ENCODE results near the gene COL9A2.
A peak's percentile ranks its signal among the peaks of the same experiment; 100 is the strongest.
"Not testable (repeated sequence)": the region's sequence is repeated elsewhere in the genome, so short reads cannot be mapped to it uniquely, and the experiment has no call there.

The COL9A2 gene

DNA sequence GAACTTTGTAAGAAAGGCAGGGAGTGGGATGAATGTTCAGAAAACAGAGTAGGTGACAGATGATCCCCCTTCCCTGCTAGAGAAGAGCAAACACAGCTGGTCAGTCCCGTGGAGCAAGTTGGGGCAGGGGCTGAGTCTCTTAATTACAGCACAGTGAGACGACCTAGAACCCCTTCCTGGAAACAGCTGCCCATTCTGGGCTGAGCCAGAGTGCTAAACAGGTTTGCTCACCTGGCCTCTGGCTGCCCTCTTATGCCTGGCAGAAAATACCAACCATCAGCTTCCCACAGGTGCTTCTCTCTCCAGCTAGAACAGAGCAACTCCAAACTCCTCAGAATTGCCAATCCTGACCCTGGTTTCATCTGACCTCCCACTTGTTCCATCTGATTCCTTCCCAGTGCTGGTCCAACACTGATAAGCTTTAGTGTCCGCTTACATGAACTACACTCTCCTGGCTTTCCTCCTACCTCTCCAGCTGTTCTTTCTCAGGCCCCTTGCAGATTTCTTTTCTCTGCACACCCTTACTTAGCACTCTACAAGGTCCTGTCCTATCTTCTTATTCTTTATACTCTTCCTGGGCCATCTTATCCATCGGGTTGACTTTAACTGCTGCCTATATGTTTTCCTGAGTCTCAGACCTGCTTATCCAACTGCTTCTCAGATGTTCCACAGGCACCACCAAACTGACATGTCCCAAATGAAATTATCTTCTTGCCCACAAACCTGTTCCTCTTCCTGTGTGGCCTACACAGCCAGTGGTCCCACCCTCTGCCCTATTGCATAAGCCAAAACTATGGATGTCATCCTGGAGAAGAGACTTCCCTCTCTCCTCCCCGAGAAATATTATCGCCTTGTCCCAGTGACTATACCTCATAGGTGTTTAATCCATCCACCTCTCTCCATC is 22.6 kb upstream of the COL9A2 start:
- TF ChIP-seq, protein P1, sequence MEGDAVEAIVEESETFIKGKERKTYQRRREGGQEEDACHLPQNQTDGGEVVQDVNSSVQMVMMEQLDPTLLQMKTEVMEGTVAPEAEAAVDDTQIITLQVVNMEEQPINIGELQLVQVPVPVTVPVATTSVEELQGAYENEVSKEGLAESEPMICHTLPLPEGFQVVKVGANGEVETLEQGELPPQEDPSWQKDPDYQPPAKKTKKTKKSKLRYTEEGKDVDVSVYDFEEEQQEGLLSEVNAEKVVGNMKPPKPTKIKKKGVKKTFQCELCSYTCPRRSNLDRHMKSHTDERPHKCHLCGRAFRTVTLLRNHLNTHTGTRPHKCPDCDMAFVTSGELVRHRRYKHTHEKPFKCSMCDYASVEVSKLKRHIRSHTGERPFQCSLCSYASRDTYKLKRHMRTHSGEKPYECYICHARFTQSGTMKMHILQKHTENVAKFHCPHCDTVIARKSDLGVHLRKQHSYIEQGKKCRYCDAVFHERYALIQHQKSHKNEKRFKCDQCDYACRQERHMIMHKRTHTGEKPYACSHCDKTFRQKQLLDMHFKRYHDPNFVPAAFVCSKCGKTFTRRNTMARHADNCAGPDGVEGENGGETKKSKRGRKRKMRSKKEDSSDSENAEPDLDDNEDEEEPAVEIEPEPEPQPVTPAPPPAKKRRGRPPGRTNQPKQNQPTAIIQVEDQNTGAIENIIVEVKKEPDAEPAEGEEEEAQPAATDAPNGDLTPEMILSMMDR (IDR thresholded peaks at IDR 0.05; ENCODE audit: low read depth, low read length) = no peak
- H3K4me3 ChIP-seq (ENCODE audit: low read depth, low read length) = no peak overlapping the region

GRCh38 chr1:40338745-40339419 is 21.8 kb upstream of the COL9A2 start:
- H3K4me3 ChIP-seq (ENCODE audit: low read depth, low read length) = peak overlapping the region; percentile 13; the same call in 1 of the 2 replicates
- TF ChIP-seq, protein P1 (IDR thresholded peaks at IDR 0.05; ENCODE audit: low read depth, low read length) = peak; percentile 99

DNA sequence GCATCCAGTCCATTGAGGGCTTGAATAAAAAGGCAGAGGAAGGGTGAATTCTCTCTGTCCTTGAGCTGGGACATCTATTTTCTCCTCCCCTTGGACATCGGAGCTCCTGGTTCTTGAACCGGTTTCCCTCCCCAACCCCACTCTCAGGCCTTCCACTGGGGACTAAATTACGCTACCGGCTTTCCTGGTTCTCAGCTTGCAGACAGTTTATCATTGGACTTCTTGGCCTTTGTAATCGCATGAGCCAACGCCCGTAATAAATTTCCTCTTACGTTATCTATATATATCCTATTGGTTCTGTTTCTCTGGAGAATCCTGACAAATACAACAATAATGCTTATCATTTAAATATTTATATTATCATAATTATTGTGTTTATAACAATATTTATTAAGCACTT is 20.4 kb upstream of the COL9A2 start:
- TF ChIP-seq, protein P1 (IDR thresholded peaks at IDR 0.05; ENCODE audit: low read depth, low read length) = no peak
- H3K4me3 ChIP-seq (ENCODE audit: low read depth, low read length) = no peak overlapping the region

DNA sequence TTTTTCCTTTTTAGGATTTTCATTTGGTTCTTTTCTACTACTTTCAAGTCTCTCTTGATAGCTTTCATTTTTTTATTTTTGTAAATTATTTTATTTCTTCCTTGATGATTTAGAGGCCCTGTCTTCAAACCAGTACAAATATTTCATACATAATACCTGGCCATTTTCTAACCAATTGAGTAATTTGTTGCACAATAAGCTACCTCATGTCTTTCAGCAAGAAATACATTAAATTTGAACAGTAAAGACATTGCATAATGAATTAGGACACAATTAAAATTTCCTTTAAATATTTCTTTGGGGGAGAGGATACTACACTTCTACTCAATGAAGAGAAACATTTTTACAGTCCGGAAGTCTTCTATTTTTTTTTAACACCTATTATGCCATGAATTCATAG is 15.6 kb upstream of the COL9A2 start:
- H3K4me3 ChIP-seq (ENCODE audit: low read depth, low read length) = no peak overlapping the region
- TF ChIP-seq, protein P1 (IDR thresholded peaks at IDR 0.05; ENCODE audit: low read depth, low read length) = no peak

GRCh38 chr1:40331403-40331802 is 14.3 kb upstream of the COL9A2 start:
- not testable (repeated sequence) for H3K4me3 ChIP-seq (ENCODE audit: low read depth, low read length)

DNA sequence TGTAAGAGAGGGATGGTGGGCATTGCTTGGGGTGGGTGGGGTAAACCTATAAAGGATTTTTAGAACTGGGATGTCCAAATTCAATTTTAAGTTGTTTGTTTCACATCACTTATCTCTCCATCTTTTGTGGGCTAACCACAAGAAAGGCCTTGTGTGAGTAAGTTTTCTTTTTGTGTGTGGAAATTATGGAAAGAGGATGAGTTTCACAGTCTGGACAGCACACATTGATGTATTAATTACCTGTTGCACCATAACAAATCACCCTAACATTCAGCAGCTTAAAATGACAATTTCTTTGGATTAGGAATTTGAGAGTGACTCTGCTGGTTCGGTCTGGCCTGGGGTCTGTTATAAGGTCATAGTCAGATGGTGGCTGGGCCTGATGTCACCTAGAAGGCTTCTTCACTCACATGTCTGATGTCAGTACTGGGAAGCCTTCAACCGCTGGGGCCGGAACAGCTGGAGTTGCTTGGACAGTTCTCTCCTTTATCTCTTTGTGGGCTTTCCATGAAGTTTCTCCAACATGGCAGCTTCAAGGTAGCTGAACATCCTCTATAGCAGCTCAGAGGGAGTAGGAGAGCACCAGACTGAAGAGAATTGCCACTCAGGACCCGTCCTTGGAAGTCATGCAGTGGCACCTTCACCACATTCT is 2.0 kb upstream of the COL9A2 start:
- no peak overlapping the region for H3K4me3 ChIP-seq (ENCODE audit: low read depth, low read length)
- TF ChIP-seq, protein P1 (IDR thresholded peaks at IDR 0.05; ENCODE audit: low read depth, low read length) = no peak

- TF ChIP-seq, protein P1 (IDR thresholded peaks at IDR 0.05; ENCODE audit: low read depth, low read length) = no peak
- H3K4me3 ChIP-seq (ENCODE audit: low read depth, low read length) = no peak overlapping the region
These were observed 1.4 kb upstream of the COL9A2 start for GRCh38 chr1:40318476-40318875.

All from WI38 (cell line).